Endodermal cell (in vitro differentiated cells): ENCODE results near the gene SCGB1A1. TPM values are rescaled to one million over a fixed set of nuclear protein-coding genes. Genes with fewer than 3 reads are reported as not detected.

ENCODE experiments used
- DNase-seq: peaks from one replicate; pipeline ENCODE4 v3.0.0-alpha.2; 2017
- H3K27ac ChIP-seq: 2 replicates; pipeline ENCODE4 v1.5.1; 2013; ENCODE audit warnings: mild to moderate bottlenecking, low read depth, low read length, moderate library complexity
- H3K27me3 ChIP-seq: 2 replicates; pipeline ENCODE4 v1.6.1; 2013; ENCODE audit warnings: mild to moderate bottlenecking, low read length, moderate library complexity; ENCODE audit not compliant: insufficient read depth, control insufficient read depth, poor library complexity, severe bottlenecking
- H3K36me3 ChIP-seq: 2 replicates; pipeline ENCODE4 v1.7.0; 2013; ENCODE audit warnings: mild to moderate bottlenecking, low read length, moderate library complexity; ENCODE audit not compliant: control insufficient read depth, insufficient read depth
- H3K4me1 ChIP-seq: one replicate; pipeline ENCODE4 v1.7.0; 2013; ENCODE audit warnings: low read length; ENCODE audit not compliant: control insufficient read depth, insufficient read depth
- H3K4me3 ChIP-seq: 2 replicates; pipeline ENCODE4 v1.5.1; 2013; ENCODE audit warnings: mild to moderate bottlenecking, low read length, moderate library complexity
- H3K9ac ChIP-seq: 2 replicates; pipeline ENCODE4 v1.6.1; 2013; ENCODE audit warnings: mild to moderate bottlenecking, low read length, moderate library complexity; ENCODE audit not compliant: poor library complexity, severe bottlenecking; ENCODE audit errors: extremely low read depth
- H3K9me3 ChIP-seq: 2 replicates; pipeline ENCODE4 v1.6.1; 2013; ENCODE audit warnings: mild to moderate bottlenecking, low read length, moderate library complexity; ENCODE audit not compliant: control insufficient read depth
- H3K27ac Mint-ChIP-seq: 2 replicates; pipeline ENCODE4 v1.8.0; 2020; ENCODE audit warnings: mixed read lengths
- H3K27me3 Mint-ChIP-seq: 2 replicates; pipeline ENCODE4 v1.8.0; 2021; ENCODE audit warnings: mild to moderate bottlenecking, mixed read lengths; ENCODE audit not compliant: insufficient read depth
- H3K36me3 Mint-ChIP-seq: 2 replicates; pipeline ENCODE4 v1.8.0; 2020; ENCODE audit warnings: low read depth, mixed read lengths
- H3K4me1 Mint-ChIP-seq: 2 replicates; pipeline ENCODE4 v1.8.0; 2020; ENCODE audit warnings: mixed read lengths
- H3K4me3 Mint-ChIP-seq: 2 replicates; pipeline ENCODE4 v1.8.0; 2020; ENCODE audit warnings: mild to moderate bottlenecking, moderate library complexity, mixed read lengths
- H3K9me3 Mint-ChIP-seq: 2 replicates; pipeline ENCODE4 v1.8.0; 2020; ENCODE audit warnings: mild to moderate bottlenecking, mixed read lengths
- CTCF ChIP-seq: fragments of 200-600 bp; sonication (generic); conservative IDR thresholded peaks from 2 replicates; pipeline ENCODE4 v1.5.0; 2021; ENCODE audit warnings: antibody characterized with exemption, mild to moderate bottlenecking
- WGBS, 2 experiments: methylation state at CpG; one replicate each; pipeline versions ENCODE4 v1.1.5 to v1.1.7; 2013; ENCODE audit warnings: missing lambda C conversion rate in 2 of 2, mixed read lengths in 1 of 2; ENCODE audit not compliant: insufficient coverage in 1 of 2, insufficient read length in 1 of 2; 5-methylcytosine and 5-hydroxymethylcytosine counted together
- total RNA-seq, 2 donors: library from RNA; stranded (reverse); fragmentation: NEBNext Ultra II Directional in 1 of 2; extraction: Animal tissue kit (Norgen Biotek cat#: 25700) in 1 of 2; gene quantifications; 2 replicates in 1 of 2; 3 replicates in 1 of 2; pipeline ENCODE4 v1.2.1, GENCODE V29; 2021

SCGB1A1 gene
- total RNA-seq, 2 donors from 2014 or later, result not detected

DNA sequence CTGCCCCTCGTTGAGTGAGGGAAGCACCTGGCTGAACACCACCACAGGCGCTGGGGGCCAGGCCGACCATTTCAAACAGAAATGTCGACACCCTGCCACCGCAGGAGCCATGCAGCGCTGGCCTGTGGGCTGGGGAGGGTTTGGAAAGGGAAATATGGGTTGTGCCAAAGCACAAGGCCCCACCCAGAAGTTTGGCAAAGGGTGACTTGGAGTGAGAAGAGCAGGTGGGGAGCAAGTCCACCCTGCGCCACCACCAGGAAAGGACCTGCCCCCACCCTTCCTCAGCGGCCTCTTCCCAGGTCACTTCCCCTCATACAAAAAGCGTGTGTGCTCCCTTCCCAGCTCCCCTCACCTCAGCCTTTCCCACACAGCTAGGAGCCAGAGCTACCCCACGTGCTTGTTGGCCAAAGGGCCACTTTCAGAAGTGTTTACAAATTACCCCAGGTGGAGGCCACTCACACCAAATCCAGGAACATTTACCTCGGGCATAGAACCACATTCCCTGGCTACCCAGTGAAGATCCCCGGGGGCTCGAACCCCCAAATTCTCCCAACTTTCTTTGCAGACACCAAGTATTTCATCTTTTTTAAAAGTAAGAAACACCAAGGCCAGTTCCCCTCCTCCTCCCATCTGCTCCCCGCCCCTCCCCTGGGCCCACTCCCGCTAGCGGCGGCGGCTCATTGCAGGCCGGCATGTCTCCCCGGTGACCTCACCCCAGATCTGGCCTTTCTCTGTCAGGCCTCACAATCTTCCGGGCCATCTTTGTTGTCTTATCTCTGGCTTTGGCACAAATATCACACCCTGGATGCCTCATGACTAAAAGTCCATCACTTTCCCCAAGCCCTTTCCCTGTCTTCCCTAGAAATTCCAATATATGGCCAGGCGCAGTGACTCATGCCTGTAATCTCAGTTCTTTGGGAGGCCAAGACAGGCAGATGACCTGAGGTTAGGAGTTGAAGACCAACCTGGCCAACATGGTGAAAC, 20.5 kb upstream of the SCGB1A1 start:
- Mint-ChIP-seq H3K36me3 (no peaks in the 10 kb centered on the region), H3K27me3 (no peaks in the 10 kb centered on the region), H3K4me1 (peaks cover 32% of the 10 kb centered on the region), H3K27ac (peak overlapping the region; percentile 50), H3K4me3 (no peak overlapping the region), H3K9me3 (no peaks in the 10 kb centered on the region)
- Histone ChIP-seq H3K4me1 (peaks cover 11% of the 10 kb centered on the region), H3K27ac (no peak overlapping the region), H3K9me3 (no peaks in the 10 kb centered on the region), H3K4me3 (no peak overlapping the region), H3K36me3 (no peaks in the 10 kb centered on the region), H3K9ac (no peak overlapping the region), H3K27me3 (no peaks in the 10 kb centered on the region)
- WGBS, 2 experiments, result 62 to 80% methylated on average over 14 to 22 of the region's 22 CpGs
- peak; percentile 75 for DNase-seq
- TF ChIP-seq CTCF, result no peak

DNA sequence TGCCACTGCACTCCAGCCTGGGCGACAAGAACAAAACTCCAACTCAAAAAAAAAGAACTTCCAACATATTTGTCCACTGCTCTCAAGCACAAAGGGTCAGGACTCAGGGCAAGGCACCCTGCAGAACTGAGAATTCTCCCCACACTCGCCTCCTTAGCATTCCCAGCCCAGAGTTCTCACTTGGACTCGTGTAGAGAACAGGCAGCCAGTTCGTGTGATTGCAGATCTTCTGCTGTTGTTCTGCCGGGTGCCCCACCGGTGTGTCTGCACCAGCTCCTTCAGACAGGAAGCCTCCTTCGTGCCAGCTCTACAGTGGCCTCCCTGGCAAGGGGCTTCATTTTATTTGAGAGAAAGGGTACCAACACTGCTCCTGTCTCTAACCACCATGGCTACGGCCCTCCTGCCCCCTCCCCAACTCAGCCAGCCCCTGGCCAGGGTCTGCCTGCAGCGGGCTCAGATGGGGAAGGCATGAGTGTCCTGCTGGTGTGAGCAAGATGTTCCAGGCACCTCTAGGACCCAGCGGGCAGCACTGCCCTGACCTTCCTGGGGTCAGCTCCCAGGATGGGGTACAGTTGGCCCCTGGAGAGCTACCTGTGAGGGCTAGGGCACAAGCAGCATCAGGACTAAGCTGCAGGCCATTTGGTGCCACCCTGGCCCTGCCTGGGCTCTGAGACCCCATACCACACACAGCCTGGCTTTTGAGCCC, 19.5 kb upstream of the SCGB1A1 start:
- WGBS, 2 experiments, result 83 to 88% methylated on average over 8 to 10 of the region's 10 CpGs
- peak overlapping the region; percentile 71 for H3K27ac Mint-ChIP-seq
- TF ChIP-seq CTCF, result no peak

DNA sequence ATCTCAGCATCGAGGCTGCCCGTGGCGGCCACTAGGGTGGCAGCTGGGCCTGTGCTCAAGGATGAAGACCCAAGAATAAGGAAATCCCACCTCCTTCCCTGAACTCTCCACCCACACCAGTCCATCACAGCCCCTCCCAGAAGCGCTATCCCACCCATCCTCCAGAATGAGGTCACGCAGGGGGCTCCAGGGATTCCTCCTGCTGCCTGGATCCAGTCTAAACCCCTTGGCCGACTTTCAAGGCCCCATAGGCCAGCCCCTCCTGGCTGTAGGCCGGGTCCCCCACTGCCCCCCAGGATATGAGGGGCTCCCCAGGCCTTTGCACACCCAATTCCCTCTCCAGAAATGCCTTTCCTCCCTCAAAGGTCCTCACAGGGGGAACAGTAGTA, 19.0 kb upstream of the SCGB1A1 start:
- no peak overlapping the region for H3K27ac Mint-ChIP-seq
- no peaks in the 10 kb centered on the region for H3K9me3 Mint-ChIP-seq

More for the DNA sequence above, 19.5 kb upstream of the SCGB1A1 start:
- Histone ChIP-seq H3K9me3 (no peaks in the 10 kb centered on the region), H3K36me3 (no peaks in the 10 kb centered on the region), H3K27me3 (no peaks in the 10 kb centered on the region), H3K27ac (no peak overlapping the region), H3K4me1 (peaks cover 11% of the 10 kb centered on the region), H3K4me3 (no peak overlapping the region), H3K9ac (no peak overlapping the region)
- no peaks in the 10 kb centered on the region for H3K27me3 Mint-ChIP-seq
- H3K9me3 Mint-ChIP-seq, result no peaks in the 10 kb centered on the region
- H3K4me1 Mint-ChIP-seq, result peaks cover 30% of the 10 kb centered on the region
- no peak overlapping the region for H3K4me3 Mint-ChIP-seq
- DNase-seq, result no peak
- H3K36me3 Mint-ChIP-seq, result no peaks in the 10 kb centered on the region

More for the DNA sequence above, 19.0 kb upstream of the SCGB1A1 start:
- Histone ChIP-seq H3K36me3 (no peaks in the 10 kb centered on the region), H3K27me3 (no peaks in the 10 kb centered on the region), H3K9me3 (no peaks in the 10 kb centered on the region), H3K4me3 (no peak overlapping the region), H3K4me1 (peaks cover 11% of the 10 kb centered on the region), H3K9ac (no peak overlapping the region), H3K27ac (no peak overlapping the region)
- Mint-ChIP-seq H3K36me3 (no peaks in the 10 kb centered on the region), H3K4me1 (peaks cover 28% of the 10 kb centered on the region), H3K27me3 (no peaks in the 10 kb centered on the region), H3K4me3 (no peak overlapping the region)
- no peak for DNase-seq
- WGBS, 2 experiments, result 79% methylated on average over 7 of the region's 7 CpGs; no CpG with 5 or more reads in 1 of the 2 experiments
- peak; percentile 15 for TF ChIP-seq CTCF
